GM23248 (cell line): ENCODE measurements around the gene COX6B1. TPM values are rescaled to one million over a fixed set of nuclear protein-coding genes. Genes with fewer than 3 reads are reported as not detected.

ENCODE experiments used
- DNase-seq: peaks from one replicate; pipeline ENCODE4 v3.0.0-alpha.2; 2015
- H2AFZ ChIP-seq: fragments of 200-600 bp; sonication (generic); 2 replicates; pipeline ENCODE4 v1.6.1; 2016; ENCODE audit warnings: antibody characterized with exemption
- H3F3A ChIP-seq: fragments of 200-600 bp; sonication (generic); 2 replicates; pipeline ENCODE4 v1.6.1; 2016; ENCODE audit warnings: mild to moderate bottlenecking, antibody characterized with exemption, mixed run types; ENCODE audit not compliant: insufficient read depth
- H3K27ac ChIP-seq: fragments of 200-600 bp; sonication (generic); 2 replicates; pipeline ENCODE4 v1.5.1; 2016; ENCODE audit warnings: mild to moderate bottlenecking
- H3K27me3 ChIP-seq: fragments of 200-600 bp; sonication (generic); replicated peaks from 2 replicates; pipeline ENCODE4 v1.6.1; 2016; ENCODE audit warnings: mild to moderate bottlenecking; ENCODE audit not compliant: insufficient read depth
- H3K36me3 ChIP-seq: fragments of 200-600 bp; sonication (generic); 2 replicates; pipeline ENCODE4 v1.6.1; 2016; ENCODE audit warnings: low read depth, mild to moderate bottlenecking
- H3K4me1 ChIP-seq: fragments of 200-600 bp; sonication (generic); 2 replicates; pipeline ENCODE4 v1.6.1; 2016; ENCODE audit warnings: mild to moderate bottlenecking; ENCODE audit not compliant: insufficient read depth
- H3K4me2 ChIP-seq: fragments of 200-600 bp; sonication (generic); one replicate; pipeline ENCODE4 v1.6.1; 2016; ENCODE audit warnings: mild to moderate bottlenecking; ENCODE audit not compliant: unreplicated experiment
- H3K4me3 ChIP-seq: fragments of 200-600 bp; sonication (generic); 2 replicates; pipeline ENCODE4 v1.5.1; 2016; ENCODE audit warnings: mild to moderate bottlenecking
- H3K79me2 ChIP-seq: fragments of 200-600 bp; sonication (generic); 2 replicates; pipeline ENCODE4 v1.6.1; 2016; ENCODE audit warnings: mild to moderate bottlenecking; ENCODE audit not compliant: insufficient read depth
- H3K9ac ChIP-seq: fragments of 200-600 bp; sonication (generic); 2 replicates; pipeline ENCODE4 v1.6.1; 2016; ENCODE audit warnings: mild to moderate bottlenecking
- H3K9me2 ChIP-seq: fragments of 200-600 bp; sonication (generic); 2 replicates; pipeline ENCODE4 v1.6.1; 2016; ENCODE audit warnings: mixed run types, mild to moderate bottlenecking, moderate library complexity; ENCODE audit not compliant: insufficient read depth
- H3K9me3 ChIP-seq: fragments of 200-600 bp; sonication (generic); one replicate; pipeline ENCODE4 v1.6.1; 2017; ENCODE audit warnings: low read depth
- H4K20me1 ChIP-seq: fragments of 200-600 bp; sonication (generic); 2 replicates; pipeline ENCODE4 v1.6.0; 2016; ENCODE audit not compliant: insufficient read depth
- EZH2 ChIP-seq: fragments of 200-600 bp; sonication (generic); IDR thresholded peaks from 2 replicates; pipeline ENCODE4 v1.6.1; 2018; ENCODE audit warnings: antibody characterized with exemption, mild to moderate bottlenecking; ENCODE audit not compliant: insufficient read depth, poor library complexity, severe bottlenecking
- EZH2phosphoT487 ChIP-seq: fragments of 200-600 bp; sonication (generic); IDR thresholded peaks from 2 replicates; pipeline ENCODE4 v1.6.1; 2018; ENCODE audit warnings: antibody characterized with exemption, moderate library complexity, mild to moderate bottlenecking, low read depth; ENCODE audit not compliant: insufficient read depth
- WGBS, 2 experiments: methylation state at CpG; one replicate each; pipeline ENCODE4 v1.1.6; 2015 to 2017; ENCODE audit warnings: low lambda C conversion rate in 2 of 2, low coverage in 1 of 2; ENCODE audit errors: missing lambda C conversion rate in 2 of 2; 5-methylcytosine and 5-hydroxymethylcytosine counted together
- in situ Hi-C: fragments of 300-500 bp; cut with MboI; formaldehyde crosslinking; loops from 2 replicates; pipeline ENCODE4 v1.15.0; 2020
- polyA plus RNA-seq: library from polyadenylated mRNA; unstranded; fragments of >200 nt; fragmentation: Nextera tagmentation; extraction: Ambion mirVana; gene quantifications from 2 replicates; pipeline ENCODE4 v1.2.1, GENCODE V29; 2016
- total RNA-seq: library from RNA; depleted of rRNA; stranded (reverse); fragments of >200 nt; shearing (Covaris generic); gene quantifications from 2 replicates; pipeline ENCODE4 v1.2.3, GENCODE V29; 2014

The COX6B1 gene
- total and polyA plus RNA-seq, 2 experiments from 2014 or later: 328 to 472 TPM

- H3K4me3 ChIP-seq: no peak overlapping the region
- no peaks in the 10 kb centered on the region for H3F3A ChIP-seq
- peaks cover 14% of the 10 kb centered on the region for H3K27me3 ChIP-seq
- no peaks in the 10 kb centered on the region for H3K9me3 ChIP-seq
- no peaks in the 10 kb centered on the region for H3K79me2 ChIP-seq
- in situ Hi-C loops: no loop called here
- no peaks in the 10 kb centered on the region for H3K9me2 ChIP-seq
- no peak for DNase-seq
- 16 to 27% methylated on average over 4 of the region's 4 CpGs for WGBS, 2 experiments
- no peaks in the 10 kb centered on the region for H4K20me1 ChIP-seq
- no peak overlapping the region for H3K4me2 ChIP-seq
- H3K9ac ChIP-seq: no peak overlapping the region
- H3K4me1 ChIP-seq: no peaks in the 10 kb centered on the region
- H3K36me3 ChIP-seq: no peaks in the 10 kb centered on the region
- TF ChIP-seq EZH2 (no peak), EZH2phosphoT487 (no peak)
- H2AFZ ChIP-seq: no peak overlapping the region
- H3K27ac ChIP-seq: no peak overlapping the region
Measured at GRCh38 chr19:35669974-35670373, 21.9 kb downstream of the COX6B1 start.

DNA sequence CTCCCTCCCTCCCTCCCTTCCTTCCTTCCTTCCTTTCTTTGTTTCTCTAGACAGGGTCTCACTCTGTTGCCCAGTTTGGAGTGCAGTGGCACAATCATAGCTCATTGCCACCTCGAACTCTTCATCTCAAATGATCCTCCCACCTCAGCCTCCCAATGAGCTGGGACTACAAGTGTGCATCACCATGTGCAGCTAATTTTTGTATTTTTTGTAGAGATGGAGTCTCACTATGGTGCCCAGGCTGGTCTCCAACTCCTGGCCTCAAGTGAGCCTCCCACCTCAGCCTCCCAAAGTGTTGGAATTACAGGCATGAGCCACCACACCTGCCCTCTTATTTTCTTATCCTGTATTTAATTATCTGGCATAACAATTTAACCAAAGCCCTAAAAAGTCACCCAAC is 22.6 kb downstream of the COX6B1 start:
- Histone ChIP-seq H3K27ac (no peak overlapping the region), H3K9ac (no peak overlapping the region), H3K27me3 (peaks cover 14% of the 10 kb centered on the region), H3K36me3 (no peaks in the 10 kb centered on the region), H4K20me1 (no peaks in the 10 kb centered on the region), H3K9me3 (no peaks in the 10 kb centered on the region), H3K9me2 (no peaks in the 10 kb centered on the region), H3K4me1 (no peaks in the 10 kb centered on the region), H3K4me3 (no peak overlapping the region), H3K4me2 (no peak overlapping the region), H3K79me2 (no peaks in the 10 kb centered on the region), H3F3A (no peaks in the 10 kb centered on the region), H2AFZ (no peak overlapping the region)
- no peak for TF ChIP-seq EZH2phosphoT487
- DNase-seq: no peak
- 55 to 86% methylated on average over 1 of the region's 1 CpG for WGBS, 2 experiments
- in situ Hi-C loops: no loop called here

DNA sequence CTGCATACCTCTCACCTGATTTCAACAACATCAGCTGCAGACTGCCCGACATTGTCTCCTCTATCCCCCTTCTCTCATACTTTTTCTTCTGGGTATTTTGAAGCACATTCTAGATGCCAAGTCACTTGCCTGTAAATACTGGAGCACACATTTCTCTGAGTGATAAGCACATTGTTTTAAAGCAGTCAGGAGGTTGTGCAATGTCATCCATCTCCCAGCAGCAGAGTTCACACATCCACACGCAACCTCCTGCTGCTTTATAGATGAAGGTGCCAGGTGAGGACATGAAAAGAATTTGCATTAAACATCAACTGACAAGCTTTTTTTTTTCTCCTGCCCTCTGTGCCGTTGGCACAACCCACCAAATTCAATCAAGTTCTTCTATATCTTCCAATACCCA is 23.7 kb downstream of the COX6B1 start:
- H3K9me3 ChIP-seq: no peaks in the 10 kb centered on the region
- no peaks in the 10 kb centered on the region for H3K36me3 ChIP-seq
- no peaks in the 10 kb centered on the region for H3F3A ChIP-seq
- H3K4me2 ChIP-seq: no peak overlapping the region
- no peaks in the 10 kb centered on the region for H4K20me1 ChIP-seq
- in situ Hi-C loops: no loop called here
- H2AFZ ChIP-seq: no peak overlapping the region
- TF ChIP-seq EZH2phosphoT487 (no peak), EZH2 (no peak)
- peaks cover 14% of the 10 kb centered on the region for H3K27me3 ChIP-seq
- no peaks in the 10 kb centered on the region for H3K9me2 ChIP-seq
- DNase-seq: no peak
- 22 to 27% methylated on average over 3 of the region's 3 CpGs for WGBS, 2 experiments
- H3K4me3 ChIP-seq: no peak overlapping the region
- H3K4me1 ChIP-seq: no peaks in the 10 kb centered on the region
- no peak overlapping the region for H3K9ac ChIP-seq
- no peaks in the 10 kb centered on the region for H3K79me2 ChIP-seq
- H3K27ac ChIP-seq: no peak overlapping the region

- Histone ChIP-seq H3K27me3 (peaks cover 14% of the 10 kb centered on the region), H3K4me2 (peak overlapping the region; percentile 55), H2AFZ (peak overlapping the region; percentile 78), H3K36me3 (no peaks in the 10 kb centered on the region), H4K20me1 (no peaks in the 10 kb centered on the region), H3K4me3 (peak overlapping the region; percentile 65), H3K9me3 (no peaks in the 10 kb centered on the region), H3K27ac (no peak overlapping the region), H3K4me1 (no peaks in the 10 kb centered on the region), H3F3A (no peaks in the 10 kb centered on the region), H3K9ac (peak overlapping the region; percentile 14; the same call in 1 of the 2 replicates), H3K79me2 (no peaks in the 10 kb centered on the region), H3K9me2 (no peaks in the 10 kb centered on the region)
- DNase-seq: peak; percentile 73
- in situ Hi-C loops: no loop called here
- TF ChIP-seq EZH2: no peak
- 10 to 15% methylated on average over 33 to 39 of the region's 39 CpGs for WGBS, 2 experiments
Measured at GRCh38 chr19:35673121-35673804, 25.1 kb downstream of the COX6B1 start.
